Activated CD8-positive, alpha-beta memory T cell treated with anti-CD3 and anti-CD28 coated beads, Interleukin-2, amount 10 ng/mL, durations not matched to agents 7 days and 5 days (primary cell): Measurements from ENCODE around the gene ADGRV1. TPM values are rescaled to one million over a fixed set of nuclear protein-coding genes. Genes with fewer than 3 reads are reported as not detected.
"Not testable (repeated sequence)": the region's sequence is repeated elsewhere in the genome, so short reads cannot be mapped to it uniquely, and the experiment has no call there.

Experiments used
- ATAC-seq: fragments of 150-1000 bp; cut with Tn5 transposase; one replicate; pipeline ENCODE4 v1.10.0; 2021; ENCODE audit warnings: moderate library complexity
- CTCF ChIA-PET: fragments of 350-600 bp; sonication (Branson Sonifier 250); formaldehyde crosslinking; loops from one replicate; lab custom pipeline; 2021; ENCODE audit warnings: antibody characterized with exemption; lab: Charles Lee
- DNase-seq: peaks from one replicate; pipeline ENCODE4 v3.0.0-alpha.2; 2020
- H3K27ac Mint-ChIP-seq: one replicate; pipeline ENCODE4 v1.8.0; 2021; ENCODE audit warnings: mild to moderate bottlenecking, mixed read lengths
- H3K27me3 Mint-ChIP-seq: one replicate; pipeline ENCODE4 v1.8.0; 2021; ENCODE audit warnings: mixed read lengths
- H3K36me3 Mint-ChIP-seq: one replicate; pipeline ENCODE4 v1.8.0; 2021; ENCODE audit warnings: mild to moderate bottlenecking, mixed read lengths
- H3K4me1 Mint-ChIP-seq: one replicate; pipeline ENCODE4 v1.8.0; 2021; ENCODE audit warnings: mixed read lengths
- H3K4me3 Mint-ChIP-seq: one replicate; pipeline ENCODE4 v1.8.0; 2021; ENCODE audit warnings: mild to moderate bottlenecking, moderate library complexity, mixed read lengths
- H3K9me3 Mint-ChIP-seq: one replicate; pipeline ENCODE4 v1.8.0; 2022; ENCODE audit warnings: low read depth, mixed read lengths
- total RNA-seq, 2 experiments: library from RNA; stranded (reverse); gene quantifications; one replicate each; pipeline ENCODE4 v1.2.3, GENCODE V29; 2021

The ADGRV1 gene
- total RNA-seq, 2 experiments from 2014 or later, result 0.18 TPM; not detected in 1

DNA sequence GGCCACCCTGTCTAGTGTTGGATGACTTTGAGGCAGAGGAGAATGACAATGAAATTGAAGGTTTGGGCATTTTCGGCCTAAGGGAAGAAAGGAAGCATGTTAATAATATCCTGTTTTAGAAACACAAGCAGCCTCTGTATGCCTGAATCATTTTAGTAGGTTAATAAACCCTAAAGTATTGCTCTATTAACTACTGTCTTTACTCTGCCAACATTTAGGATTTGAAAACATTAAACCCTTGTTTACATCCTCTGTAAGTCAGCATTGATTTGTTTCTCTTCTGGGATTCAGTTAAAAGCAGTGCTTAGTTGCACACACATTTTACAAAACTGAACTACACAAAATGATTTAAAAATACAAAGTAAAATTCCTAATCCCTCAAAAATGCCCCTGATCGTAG is 465.6 kb downstream of the ADGRV1 start:
- H3K4me1 Mint-ChIP-seq, result no peaks in the 10 kb centered on the region
- CTCF ChIA-PET, result no interaction called here
- ATAC-seq, result no peak

GRCh38 chr5:91024727-91025126 is 466.1 kb downstream of the ADGRV1 start:
- DNase-seq (no peak), ATAC-seq (no peak)
- peaks cover 18% of the 10 kb centered on the region for H3K27me3 Mint-ChIP-seq
- no peaks in the 10 kb centered on the region for H3K9me3 Mint-ChIP-seq
- H3K36me3 Mint-ChIP-seq, result no peaks in the 10 kb centered on the region
- H3K4me1 Mint-ChIP-seq, result no peaks in the 10 kb centered on the region
- no peak overlapping the region for H3K27ac Mint-ChIP-seq
- CTCF ChIA-PET, result no interaction called here
- H3K4me3 Mint-ChIP-seq, result no peak overlapping the region

More for the DNA sequence above, 465.6 kb downstream of the ADGRV1 start:
- H3K4me3 Mint-ChIP-seq, result no peak overlapping the region
- DNase-seq, result no peak
- no peaks in the 10 kb centered on the region for H3K9me3 Mint-ChIP-seq
- H3K27me3 Mint-ChIP-seq, result peaks cover 20% of the 10 kb centered on the region
- no peak overlapping the region for H3K27ac Mint-ChIP-seq
- no peaks in the 10 kb centered on the region for H3K36me3 Mint-ChIP-seq

DNA sequence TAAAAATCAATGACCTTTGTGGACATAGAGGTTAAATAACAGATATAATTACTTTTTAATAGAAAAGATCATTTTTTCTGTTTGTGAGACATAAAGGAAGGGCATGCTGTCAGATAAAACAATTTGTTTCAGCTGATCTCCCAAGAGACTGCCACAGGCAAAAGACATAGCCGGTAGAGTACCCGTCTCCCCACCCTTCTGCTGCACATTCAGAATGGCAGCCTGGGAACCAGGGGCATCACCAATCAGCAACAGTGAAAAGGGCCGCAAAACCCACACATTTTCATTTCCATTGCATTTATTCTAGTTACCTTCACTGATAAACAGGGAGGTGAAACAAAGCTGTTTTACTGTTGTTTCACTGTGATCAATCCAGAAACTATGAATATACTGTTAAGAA is 466.9 kb downstream of the ADGRV1 start:
- Mint-ChIP-seq H3K4me1 (no peaks in the 10 kb centered on the region), H3K36me3 (no peaks in the 10 kb centered on the region), H3K27ac (no peak overlapping the region), H3K27me3 (peaks cover 16% of the 10 kb centered on the region), H3K4me3 (no peak overlapping the region), H3K9me3 (no peaks in the 10 kb centered on the region)
- ATAC-seq (no peak), DNase-seq (no peak)
- CTCF ChIA-PET, result no interaction called here

DNA sequence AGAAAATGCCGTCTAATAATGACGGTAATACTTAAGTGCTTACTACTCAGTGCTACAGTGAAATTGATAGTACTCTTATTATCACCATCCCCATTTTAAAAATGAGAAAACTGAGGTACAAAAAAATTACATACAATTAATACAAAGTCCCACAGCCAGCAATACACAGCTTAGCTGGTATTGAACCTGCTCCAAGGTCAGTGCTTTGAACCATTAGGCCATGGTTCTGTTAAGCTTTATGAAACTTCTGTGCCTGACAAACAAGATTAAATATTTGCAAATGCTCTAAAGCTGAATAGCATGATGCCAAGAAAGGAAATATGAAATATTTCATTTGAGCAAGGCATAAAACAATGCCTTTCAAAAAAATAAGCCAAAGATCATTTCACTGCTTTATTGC is 467.4 kb downstream of the ADGRV1 start:
- CTCF ChIA-PET, result interaction anchor here (1.1 kb wide), 1 partner anchor 8 kb away, joined by 3 read pairs; no protein-coding TSS in a partner anchor
- Mint-ChIP-seq H3K36me3 (no peaks in the 10 kb centered on the region), H3K4me3 (no peak overlapping the region), H3K27me3 (peaks cover 16% of the 10 kb centered on the region), H3K9me3 (no peaks in the 10 kb centered on the region), H3K27ac (no peak overlapping the region), H3K4me1 (no peaks in the 10 kb centered on the region)
- ATAC-seq (no peak), DNase-seq (no peak)

- no peaks in the 10 kb centered on the region for H3K4me1 Mint-ChIP-seq
- no peaks in the 10 kb centered on the region for H3K9me3 Mint-ChIP-seq
- no peak overlapping the region for H3K4me3 Mint-ChIP-seq
- no peak overlapping the region for H3K27ac Mint-ChIP-seq
- ATAC-seq (no peak), DNase-seq (no peak)
- peaks cover 16% of the 10 kb centered on the region for H3K27me3 Mint-ChIP-seq
- H3K36me3 Mint-ChIP-seq, result no peaks in the 10 kb centered on the region
- CTCF ChIA-PET, result interaction anchor here (1.1 kb wide), 1 partner anchor 8 kb away, joined by 3 read pairs; no protein-coding TSS in a partner anchor
Measured at GRCh38 chr5:91026466-91026865, 467.9 kb downstream of the ADGRV1 start.

- Mint-ChIP-seq H3K4me1 (no peaks in the 10 kb centered on the region), H3K27ac (no peak overlapping the region), H3K27me3 (peaks cover 16% of the 10 kb centered on the region), H3K36me3 (no peaks in the 10 kb centered on the region), H3K9me3 (no peaks in the 10 kb centered on the region), H3K4me3 (no peak overlapping the region)
- CTCF ChIA-PET, result no interaction called here
- ATAC-seq, result no peak
- DNase-seq, result no peak
Measured at GRCh38 chr5:91027405-91028139, 469.0 kb downstream of the ADGRV1 start.

- Mint-ChIP-seq H3K4me1 (no peaks in the 10 kb centered on the region), H3K4me3 (no peak overlapping the region), H3K27me3 (peaks cover 16% of the 10 kb centered on the region), H3K27ac (no peak overlapping the region), H3K36me3 (no peaks in the 10 kb centered on the region), H3K9me3 (no peaks in the 10 kb centered on the region)
- ATAC-seq (no peak), DNase-seq (no peak)
- CTCF ChIA-PET, result no interaction called here
Measured at GRCh38 chr5:91028499-91028956, 469.9 kb downstream of the ADGRV1 start.

DNA sequence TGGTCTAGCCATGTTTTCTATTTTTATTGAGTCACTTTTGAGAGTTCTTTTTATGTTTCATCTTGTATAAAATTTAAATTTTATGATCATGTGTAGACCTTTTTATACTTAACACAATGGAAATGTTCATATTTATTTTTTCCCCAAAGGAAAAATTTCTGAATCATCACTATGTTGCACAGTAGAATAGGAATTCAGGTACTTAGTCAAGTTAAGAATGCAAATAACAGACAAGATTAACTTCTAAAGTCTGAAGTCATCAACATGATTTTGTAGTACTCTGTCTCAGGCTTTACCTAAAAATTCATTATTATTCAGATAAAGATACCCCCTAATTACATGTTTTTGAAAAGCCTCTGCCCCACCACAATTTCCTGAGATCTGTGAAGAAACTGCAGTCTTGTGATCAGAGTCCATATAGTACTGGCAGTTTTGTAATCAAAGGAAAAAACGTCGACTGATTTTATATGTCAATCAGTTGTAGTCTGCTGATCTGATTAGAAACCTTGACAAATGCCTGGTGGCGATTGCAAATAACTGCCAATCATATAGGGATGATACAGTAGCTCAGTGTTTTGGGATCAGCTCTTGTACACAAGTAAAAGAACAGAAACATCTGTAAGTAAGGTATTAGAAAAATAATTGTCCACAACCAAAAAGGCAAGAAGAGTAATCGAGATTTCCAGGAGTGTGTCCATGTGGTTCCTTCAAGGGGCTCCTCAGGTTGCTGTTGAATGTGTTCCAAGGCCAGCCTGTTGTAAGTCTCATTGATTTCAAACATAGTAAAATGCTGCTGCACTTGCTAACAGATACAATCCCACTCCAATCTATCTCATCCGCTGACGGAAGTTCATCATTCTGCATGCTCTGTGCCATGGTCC is 472.2 kb downstream of the ADGRV1 start:
- CTCF ChIA-PET, result no interaction called here
- Mint-ChIP-seq H3K36me3 (no peaks in the 10 kb centered on the region), H3K9me3 (no peaks in the 10 kb centered on the region), H3K27ac (no peak overlapping the region), H3K4me3 (no peak overlapping the region), H3K27me3 (peaks cover 17% of the 10 kb centered on the region), H3K4me1 (no peaks in the 10 kb centered on the region)
- no peak for ATAC-seq
- DNase-seq, result no peak

GRCh38 chr5:91031402-91031752 is 472.8 kb downstream of the ADGRV1 start:
- Mint-ChIP-seq H3K27ac (no peak overlapping the region), H3K9me3 (no peaks in the 10 kb centered on the region), H3K27me3 (peaks cover 17% of the 10 kb centered on the region), H3K36me3 (no peaks in the 10 kb centered on the region), H3K4me1 (no peaks in the 10 kb centered on the region), H3K4me3 (no peak overlapping the region)
- no peak for DNase-seq
- no peak for ATAC-seq
- CTCF ChIA-PET, result no interaction called here

DNA sequence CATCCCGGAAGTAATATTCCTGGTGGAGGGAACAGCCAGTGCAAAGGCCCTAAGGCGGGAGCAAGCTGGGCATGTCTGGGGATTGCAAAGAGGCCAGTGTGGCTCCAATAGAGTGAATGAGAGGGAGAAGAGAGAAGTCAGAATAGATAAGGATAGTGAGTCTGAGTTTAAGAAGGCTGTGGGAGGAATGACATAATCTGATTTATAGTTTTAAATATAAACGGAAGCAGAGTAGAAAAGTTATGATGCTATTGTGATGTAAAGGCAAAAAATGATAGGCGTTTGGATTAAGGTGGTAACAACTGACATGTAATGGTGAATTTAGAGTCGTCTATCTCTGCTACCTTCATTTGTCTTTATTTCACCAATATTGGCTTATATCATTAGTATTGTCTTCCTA is 473.5 kb downstream of the ADGRV1 start:
- CTCF ChIA-PET, result no interaction called here

GRCh38 chr5:91033370-91033769 is 474.8 kb downstream of the ADGRV1 start:
- no peak for DNase-seq
- CTCF ChIA-PET, result no interaction called here
- Mint-ChIP-seq H3K36me3 (no peaks in the 10 kb centered on the region), H3K27me3 (peaks cover 3% of the 10 kb centered on the region), H3K27ac (no peak overlapping the region), H3K9me3 (no peaks in the 10 kb centered on the region), H3K4me1 (no peaks in the 10 kb centered on the region), H3K4me3 (no peak overlapping the region)
- ATAC-seq, result no peak

More for the DNA sequence above, 473.5 kb downstream of the ADGRV1 start:
- Mint-ChIP-seq H3K4me3 (no peak overlapping the region), H3K36me3 (no peaks in the 10 kb centered on the region), H3K27me3 (peaks cover 13% of the 10 kb centered on the region), H3K9me3 (no peaks in the 10 kb centered on the region), H3K27ac (no peak overlapping the region), H3K4me1 (no peaks in the 10 kb centered on the region)
- DNase-seq, result no peak
- no peak for ATAC-seq

DNA sequence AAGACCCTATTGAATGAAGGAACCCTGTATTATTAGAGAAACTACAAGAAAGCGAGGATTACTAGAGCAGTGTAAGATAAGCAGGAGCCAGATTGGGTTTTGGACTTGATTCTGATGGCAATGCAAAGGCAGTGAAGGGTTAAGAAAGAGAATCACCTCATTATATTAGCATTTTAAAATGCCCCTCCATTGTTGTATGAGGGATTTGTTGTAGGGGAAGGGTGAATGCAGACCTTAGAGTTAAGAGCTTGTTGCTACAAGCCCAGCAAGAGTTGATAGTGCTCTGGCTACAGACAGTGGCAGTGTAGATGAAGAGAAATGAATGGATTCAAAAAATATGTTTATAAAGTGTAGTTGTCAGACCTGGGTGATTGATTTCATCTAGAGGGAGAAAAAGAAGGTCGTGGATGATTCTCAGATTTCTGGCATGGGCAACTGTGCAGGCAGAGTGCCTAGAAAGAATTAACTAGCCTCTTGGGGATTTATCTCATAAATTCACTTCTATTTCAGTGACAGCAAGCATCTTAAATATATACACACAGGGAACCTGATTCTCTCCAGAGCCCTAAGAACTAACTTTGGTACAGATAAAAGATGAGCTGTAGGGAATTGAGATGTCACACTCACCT is 479.7 kb downstream of the ADGRV1 start:
- H3K27me3 Mint-ChIP-seq, result peaks cover 2% of the 10 kb centered on the region
- no peaks in the 10 kb centered on the region for H3K9me3 Mint-ChIP-seq
- H3K4me3 Mint-ChIP-seq, result no peak overlapping the region
- no peaks in the 10 kb centered on the region for H3K4me1 Mint-ChIP-seq
- CTCF ChIA-PET, result interaction anchor here (1.0 kb wide), 1 partner anchor 10 kb away, joined by 3 read pairs; no protein-coding TSS in a partner anchor
- H3K27ac Mint-ChIP-seq, result no peak overlapping the region
- ATAC-seq (no peak), DNase-seq (no peak)
- no peaks in the 10 kb centered on the region for H3K36me3 Mint-ChIP-seq

- CTCF ChIA-PET, result interaction anchor here (0.6 kb wide), 1 partner anchor 39 kb away, joined by 3 read pairs; no protein-coding TSS in a partner anchor
- not testable (repeated sequence) for DNase-seq, H3K4me1 Mint-ChIP-seq, H3K27ac Mint-ChIP-seq, ATAC-seq, H3K36me3 Mint-ChIP-seq, H3K4me3 Mint-ChIP-seq, H3K9me3 Mint-ChIP-seq, H3K27me3 Mint-ChIP-seq
Measured at GRCh38 chr5:91041132-91041531, 482.5 kb downstream of the ADGRV1 start.
